Neural cell (in vitro differentiated cells): ENCODE measurements around the gene TMEM123.

Experiments
- CTCF ChIP-seq: fragments of 450-650 bp; IDR thresholded peaks from 2 replicates; pipeline ENCODE4 v1.5.1; 2014; ENCODE audit warnings: antibody characterized with exemption, mild to moderate bottlenecking, moderate library complexity; ENCODE audit not compliant: poor library complexity, severe bottlenecking
- EZH2 ChIP-seq: fragments of 200-600, 300-800 bp; shearing (Covaris generic), sonication (generic); IDR thresholded peaks from 2 replicates; pipeline ENCODE4 v1.6.1; 2014; ENCODE audit warnings: antibody characterized with exemption, low read length, borderline replicate concordance, mild to moderate bottlenecking; ENCODE audit not compliant: insufficient read depth, poor library complexity, severe bottlenecking
- MXI1 ChIP-seq: fragments of 450-650 bp; conservative IDR thresholded peaks from 2 replicates; pipeline ENCODE4 v1.6.1; 2014; ENCODE audit warnings: antibody characterized with exemption, mild to moderate bottlenecking; ENCODE audit not compliant: poor library complexity, severe bottlenecking
- POLR2AphosphoS5 ChIP-seq: IDR thresholded peaks from 2 replicates; pipeline ENCODE4 v1.6.1; 2012
- REST ChIP-seq: IDR thresholded peaks from 2 replicates; pipeline ENCODE4 v1.6.1; 2012; ENCODE audit warnings: borderline replicate concordance
- TAF1 ChIP-seq: IDR thresholded peaks from 2 replicates; pipeline ENCODE4 v1.6.1; 2012; ENCODE audit warnings: low read depth

GRCh38 chr11:102487214-102487613 lies 34.6 kb upstream of the TMEM123 start:
- no peak for TF ChIP-seq CTCF
- no peak for TF ChIP-seq REST
- TF ChIP-seq EZH2: no peak
- no peak for TF ChIP-seq POLR2AphosphoS5
- no peak for TF ChIP-seq MXI1
- TF ChIP-seq TAF1: no peak
